Ascending aorta (tissue), 2 donors: Measurements from ENCODE around the gene FLYWCH2. TPM values are rescaled to one million over a fixed set of nuclear protein-coding genes. Genes with fewer than 3 reads are reported as not detected.

ENCODE experiments used
- DNase-seq, 2 donors: peaks; one replicate each; pipeline ENCODE4 v3.0.0-alpha.2; 2019; ENCODE audit warnings: low spot score in 2 of 2
- H3K27ac ChIP-seq, 2 donors: fragments of 200-600 bp; sonication (generic); one replicate each; pipeline ENCODE4 v1.5.1; 2016 to 2017; ENCODE audit warnings: mild to moderate bottlenecking in 1 of 2
- H3K27me3 ChIP-seq: fragments of 200-600 bp; sonication (generic); one replicate; pipeline ENCODE4 v1.5.1; 2017
- H3K36me3 ChIP-seq, 2 donors: fragments of 200-600 bp; sonication (generic); one replicate each; pipeline ENCODE4 v1.5.1; 2016
- H3K4me1 ChIP-seq, 2 donors: fragments of 200-600 bp; sonication (generic); one replicate each; pipeline ENCODE4 v1.5.1; 2016 to 2017; ENCODE audit warnings: mild to moderate bottlenecking in 1 of 2
- H3K4me3 ChIP-seq, 2 donors: fragments of 200-600 bp; sonication (generic); one replicate each; pipeline ENCODE4 v1.5.1; 2016 to 2017; ENCODE audit warnings: mild to moderate bottlenecking in 1 of 2
- H3K9me3 ChIP-seq, 2 donors: fragments of 200-600 bp; sonication (generic); one replicate each; pipeline ENCODE4 v1.5.1; 2016
- CTCF ChIP-seq, 3 experiments: fragments of 200-600 bp in 2 of 3; fragments of 450-650 bp in 1 of 3; sonication (generic) in 2 of 3; IDR thresholded peaks; one replicate each; pipeline ENCODE4 v1.5.1; 2016 to 2019; ENCODE audit warnings: antibody characterized with exemption in 3 of 3, mild to moderate bottlenecking in 1 of 3, moderate library complexity in 1 of 3
- intact Hi-C: fragments of 100-400 bp; cut with DNase I; formaldehyde crosslinking; loops from one replicate; pipeline ENCODE4 v1.15.1; 2023
- total RNA-seq: library from RNA; depleted of rRNA; stranded (reverse); fragments of >200 nt; gene quantifications from one replicate; pipeline ENCODE4 v1.1.0, GENCODE V29; 2016

The FLYWCH2 gene
- total RNA-seq, 1 donor from 2014 or later, result 109 TPM

GRCh38 chr16:2897110-2897509 lies 14.1 kb downstream of the FLYWCH2 start:
- H3K4me3 ChIP-seq, result no peak overlapping the region
- no peaks in the 10 kb centered on the region for H3K27me3 ChIP-seq
- H3K36me3 ChIP-seq, result peaks cover 8 to 15% of the 10 kb centered on the region in 2 donors
- TF ChIP-seq CTCF (IDR thresholded peaks at IDR 0.05), result no peak
- no peaks in the 10 kb centered on the region for H3K9me3 ChIP-seq
- H3K27ac ChIP-seq, result no peak overlapping the region
- intact Hi-C loops, result no loop called here
- H3K4me1 ChIP-seq, result no peaks in the 10 kb centered on the region
- no peak for DNase-seq

GRCh38 chr16:2898831-2899563 lies 16.0 kb downstream of the FLYWCH2 start:
- intact Hi-C loops, result no loop called here
- Histone ChIP-seq H3K4me1 (no peaks in the 10 kb centered on the region), H3K4me3 (no peak overlapping the region), H3K36me3 (peaks cover 8 to 15% of the 10 kb centered on the region in 2 donors), H3K9me3 (no peaks in the 10 kb centered on the region), H3K27ac (no peak overlapping the region), H3K27me3 (no peaks in the 10 kb centered on the region)
- no peak for DNase-seq
- no peak for TF ChIP-seq CTCF (IDR thresholded peaks at IDR 0.05)

- Histone ChIP-seq H3K36me3 (peaks cover 8 to 15% of the 10 kb centered on the region in 2 donors), H3K4me1 (no peaks in the 10 kb centered on the region), H3K27ac (no peak overlapping the region), H3K4me3 (no peak overlapping the region), H3K9me3 (no peaks in the 10 kb centered on the region), H3K27me3 (no peaks in the 10 kb centered on the region)
- intact Hi-C loops, result loop anchor here (10.0 kb wide), 1 partner anchor 255 kb away; no protein-coding TSS in a partner anchor
- no peak for TF ChIP-seq CTCF (IDR thresholded peaks at IDR 0.05)
- DNase-seq, result no peak
These were observed 16.6 kb downstream of the FLYWCH2 start for GRCh38 chr16:2899564-2900072.

GRCh38 chr16:2900526-2901075 lies 17.6 kb downstream of the FLYWCH2 start:
- DNase-seq, result no peak
- H3K4me1 ChIP-seq, result no peaks in the 10 kb centered on the region
- H3K9me3 ChIP-seq, result no peaks in the 10 kb centered on the region
- no peak overlapping the region for H3K4me3 ChIP-seq
- TF ChIP-seq CTCF (IDR thresholded peaks at IDR 0.05), result no peak
- peaks cover 8 to 13% of the 10 kb centered on the region in 2 donors for H3K36me3 ChIP-seq
- no peaks in the 10 kb centered on the region for H3K27me3 ChIP-seq
- intact Hi-C loops, result loop anchor here (10.0 kb wide), 1 partner anchor 254 kb away; no protein-coding TSS in a partner anchor
- H3K27ac ChIP-seq, result no peak overlapping the region

- Histone ChIP-seq H3K9me3 (no peaks in the 10 kb centered on the region), H3K4me3 (no peak overlapping the region), H3K27ac (no peak overlapping the region), H3K36me3 (peaks cover 0 to 4% of the 10 kb centered on the region in 2 donors), H3K4me1 (peaks cover 0 to 10% of the 10 kb centered on the region in 2 donors), H3K27me3 (no peaks in the 10 kb centered on the region)
- no peak for DNase-seq
- intact Hi-C loops, result loop anchor here (10.0 kb wide), 1 partner anchor 252 kb away; no protein-coding TSS in a partner anchor
- no peak for TF ChIP-seq CTCF (IDR thresholded peaks at IDR 0.05)
These were observed 19.5 kb downstream of the FLYWCH2 start for GRCh38 chr16:2902337-2903130.
